ENCODE results near the gene LAMB4. TPM values are rescaled to one million over a fixed set of nuclear protein-coding genes. Genes with fewer than 3 reads are reported as not detected.

LAMB4 gene
- total RNA-seq, 1 donor, result 0.45 TPM

DNA sequence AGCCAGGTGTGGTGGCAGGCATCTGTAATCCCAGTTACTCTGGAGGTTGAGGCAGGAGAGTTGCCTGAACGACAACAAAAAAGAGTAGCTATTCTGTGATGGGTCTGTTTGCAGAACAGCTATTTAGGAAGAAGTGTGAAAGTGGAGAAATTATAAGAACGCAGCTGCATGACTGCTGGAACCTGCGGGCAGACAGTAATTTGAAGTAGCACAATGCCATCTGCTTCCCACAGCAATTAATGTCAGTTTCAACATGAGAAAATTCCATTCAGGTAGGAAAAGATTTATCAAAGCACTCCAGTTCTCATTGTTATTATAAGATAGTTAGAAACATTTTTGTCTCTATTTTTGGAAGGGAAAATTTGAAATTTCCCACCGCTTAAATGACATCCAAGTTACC is 148.7 kb downstream of the LAMB4 start:
- H3K4me3 ChIP-seq (ENCODE audit: low read depth, low read length), result no peak overlapping the region
- DNase-seq (ENCODE audit: low read depth), result no peak
- TF ChIP-seq, protein P1, sequence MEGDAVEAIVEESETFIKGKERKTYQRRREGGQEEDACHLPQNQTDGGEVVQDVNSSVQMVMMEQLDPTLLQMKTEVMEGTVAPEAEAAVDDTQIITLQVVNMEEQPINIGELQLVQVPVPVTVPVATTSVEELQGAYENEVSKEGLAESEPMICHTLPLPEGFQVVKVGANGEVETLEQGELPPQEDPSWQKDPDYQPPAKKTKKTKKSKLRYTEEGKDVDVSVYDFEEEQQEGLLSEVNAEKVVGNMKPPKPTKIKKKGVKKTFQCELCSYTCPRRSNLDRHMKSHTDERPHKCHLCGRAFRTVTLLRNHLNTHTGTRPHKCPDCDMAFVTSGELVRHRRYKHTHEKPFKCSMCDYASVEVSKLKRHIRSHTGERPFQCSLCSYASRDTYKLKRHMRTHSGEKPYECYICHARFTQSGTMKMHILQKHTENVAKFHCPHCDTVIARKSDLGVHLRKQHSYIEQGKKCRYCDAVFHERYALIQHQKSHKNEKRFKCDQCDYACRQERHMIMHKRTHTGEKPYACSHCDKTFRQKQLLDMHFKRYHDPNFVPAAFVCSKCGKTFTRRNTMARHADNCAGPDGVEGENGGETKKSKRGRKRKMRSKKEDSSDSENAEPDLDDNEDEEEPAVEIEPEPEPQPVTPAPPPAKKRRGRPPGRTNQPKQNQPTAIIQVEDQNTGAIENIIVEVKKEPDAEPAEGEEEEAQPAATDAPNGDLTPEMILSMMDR (IDR thresholded peaks at IDR 0.05; ENCODE audit: insufficient read depth, low read length), result no peak

DNA sequence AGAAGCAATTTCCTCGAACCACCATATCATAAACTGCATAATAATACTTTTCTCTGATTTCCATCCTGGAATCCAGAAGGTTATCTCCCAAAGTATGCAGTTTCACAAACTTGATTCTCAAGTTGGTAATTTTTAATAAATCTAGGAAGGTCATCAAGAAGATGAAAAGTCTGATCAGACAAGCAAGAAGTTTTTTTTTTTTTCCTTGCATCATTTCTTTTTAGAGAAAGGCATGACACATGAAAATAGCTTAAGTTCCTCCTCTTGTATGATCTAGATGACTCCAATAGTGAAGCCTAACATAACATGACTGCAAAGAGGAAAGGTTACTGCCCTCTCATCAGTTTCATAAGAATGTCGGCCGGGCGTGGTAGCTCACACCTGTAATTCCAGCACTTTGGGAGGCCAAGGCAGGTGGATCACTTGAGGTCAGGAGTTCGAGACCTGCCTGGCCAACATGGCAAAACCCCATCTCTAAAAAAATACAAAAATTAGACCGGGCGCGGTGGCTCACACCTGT is 149.4 kb downstream of the LAMB4 start:
- TF ChIP-seq, protein P1 (IDR thresholded peaks at IDR 0.05; ENCODE audit: insufficient read depth, low read length), result no peak
- no peak for DNase-seq (ENCODE audit: low read depth)
- no peak overlapping the region for H3K4me3 ChIP-seq (ENCODE audit: low read depth, low read length)

DNA sequence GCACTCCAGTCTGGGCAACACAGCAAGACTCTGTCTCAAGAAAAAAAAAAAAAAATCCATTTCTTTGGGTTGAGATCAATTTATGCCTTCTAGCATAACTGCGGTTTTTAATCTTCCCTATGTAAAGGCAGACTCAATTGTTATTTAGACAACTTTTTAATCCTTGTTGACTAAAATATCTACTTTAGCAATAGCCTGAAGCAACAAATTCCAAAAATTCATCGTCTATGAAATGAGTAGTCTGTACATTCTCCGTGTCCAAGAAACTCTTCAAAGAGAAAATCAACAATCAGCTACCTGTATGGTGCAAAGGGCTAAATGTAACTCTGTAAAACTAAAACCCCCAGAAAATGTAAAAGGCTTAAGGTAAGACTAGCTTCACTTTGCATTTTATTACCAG is 150.0 kb downstream of the LAMB4 start:
- DNase-seq (ENCODE audit: low read depth), result no peak
- H3K4me3 ChIP-seq (ENCODE audit: low read depth, low read length), result no peak overlapping the region
- TF ChIP-seq, protein P1 (IDR thresholded peaks at IDR 0.05; ENCODE audit: insufficient read depth, low read length), result no peak

DNA sequence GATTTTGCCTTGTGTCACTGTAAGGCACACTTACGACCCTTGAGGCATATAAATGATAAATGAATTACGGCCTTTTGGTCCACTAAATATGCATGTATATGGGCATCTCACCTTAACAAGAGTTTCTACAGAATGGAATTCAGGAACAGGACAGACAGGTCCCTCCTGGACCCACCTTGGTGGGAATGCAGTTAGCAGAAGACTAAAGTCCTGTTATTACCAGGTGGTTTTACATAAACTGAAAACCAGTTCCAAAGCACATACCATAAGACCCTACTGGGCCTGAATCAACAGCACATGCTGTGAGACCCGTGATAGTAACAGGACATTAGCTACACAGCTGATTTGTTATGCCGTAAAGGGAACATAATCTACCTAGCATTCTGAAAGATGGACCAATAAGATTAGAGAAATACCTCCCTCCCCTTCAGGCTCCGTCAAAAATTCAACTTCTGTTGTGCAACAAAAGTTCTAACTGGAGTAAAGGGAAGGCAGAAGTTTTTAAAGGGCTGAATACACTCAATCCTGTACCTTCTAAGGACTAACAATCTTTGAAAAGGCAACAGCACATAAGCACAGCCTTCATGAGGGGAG is 151.2 kb downstream of the LAMB4 start:
- no peak overlapping the region for H3K4me3 ChIP-seq (ENCODE audit: low read depth, low read length)
- TF ChIP-seq, protein P1 (IDR thresholded peaks at IDR 0.05; ENCODE audit: insufficient read depth, low read length), result no peak
- no peak for DNase-seq (ENCODE audit: low read depth)

DNA sequence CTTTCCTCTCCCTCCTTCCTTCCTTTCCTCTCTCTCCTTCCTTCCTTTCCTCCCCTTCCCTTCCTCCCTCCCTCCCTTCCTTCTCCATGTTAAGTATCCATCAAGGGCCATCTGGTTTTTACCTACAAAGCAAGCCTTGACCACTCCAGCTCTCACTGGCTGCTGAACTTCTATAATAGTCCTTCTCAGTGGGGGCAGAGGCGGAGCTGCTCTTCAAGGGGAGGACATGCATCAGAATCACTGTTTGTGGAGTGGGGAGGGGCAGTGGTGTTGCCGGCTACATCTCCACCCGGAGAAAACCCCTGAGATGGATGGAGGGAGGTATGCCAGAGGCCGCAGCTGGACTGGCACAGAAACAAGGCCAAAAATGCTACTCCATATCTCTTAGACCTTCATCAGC is 153.1 kb downstream of the LAMB4 start:
- DNase-seq (ENCODE audit: low read depth), result no peak

DNA sequence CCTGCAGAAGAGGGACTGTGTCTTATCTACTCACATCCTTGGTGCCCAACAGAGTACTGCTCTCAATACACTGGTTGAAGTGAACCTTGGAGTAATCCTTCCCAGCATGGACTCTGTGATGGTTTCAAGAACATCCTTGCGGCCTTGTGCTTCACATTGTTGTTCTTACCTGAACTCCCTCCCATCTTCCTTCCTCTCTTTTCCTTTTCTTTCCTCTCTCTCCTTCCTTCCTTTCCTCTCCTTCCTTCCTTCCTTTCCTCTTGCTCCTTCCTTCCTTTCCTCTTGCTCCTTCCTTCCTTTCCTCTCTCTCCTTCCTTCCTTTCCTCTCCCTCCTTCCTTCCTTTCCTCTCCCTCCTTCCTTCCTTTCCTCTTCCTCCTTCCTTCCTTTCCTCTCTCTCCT is 153.5 kb downstream of the LAMB4 start:
- no peak overlapping the region for H3K4me3 ChIP-seq (ENCODE audit: low read depth, low read length)
- DNase-seq (ENCODE audit: low read depth), result no peak
- TF ChIP-seq, protein P1 (IDR thresholded peaks at IDR 0.05; ENCODE audit: insufficient read depth, low read length), result no peak

More for the DNA sequence above, 153.1 kb downstream of the LAMB4 start:
- no peak overlapping the region for H3K4me3 ChIP-seq (ENCODE audit: low read depth, low read length)
- TF ChIP-seq, protein P1 (IDR thresholded peaks at IDR 0.05; ENCODE audit: insufficient read depth, low read length), result no peak
